Endothelial cell (in vitro differentiated cells): ENCODE results near the gene CRYBB2. TPM values are rescaled to one million over a fixed set of nuclear protein-coding genes. Genes with fewer than 3 reads are reported as not detected.
"Not testable (repeated sequence)": the region's sequence is repeated elsewhere in the genome, so short reads cannot be mapped to it uniquely, and the experiment has no call there.

Source experiments
- DNase-seq: peaks from one replicate; pipeline ENCODE4 v3.0.0; 2021; ENCODE audit warnings: low spot score
- H3K27ac Mint-ChIP-seq: one replicate; pipeline ENCODE4 v1.8.0; 2021; ENCODE audit warnings: mixed read lengths, inconsistent platforms; ENCODE audit not compliant: unreplicated experiment
- H3K27me3 Mint-ChIP-seq: one replicate; pipeline ENCODE4 v1.8.0; 2021; ENCODE audit warnings: mild to moderate bottlenecking, moderate library complexity, mixed read lengths, inconsistent platforms; ENCODE audit not compliant: unreplicated experiment
- H3K36me3 Mint-ChIP-seq: one replicate; pipeline ENCODE4 v1.8.0; 2021; ENCODE audit warnings: mild to moderate bottlenecking, low read depth, mixed read lengths, inconsistent platforms; ENCODE audit not compliant: unreplicated experiment
- H3K4me1 Mint-ChIP-seq: one replicate; pipeline ENCODE4 v1.8.0; 2021; ENCODE audit warnings: mild to moderate bottlenecking, mixed read lengths, inconsistent platforms; ENCODE audit not compliant: unreplicated experiment
- H3K4me3 Mint-ChIP-seq: one replicate; pipeline ENCODE4 v1.8.0; 2021; ENCODE audit warnings: mild to moderate bottlenecking, mixed read lengths, inconsistent platforms; ENCODE audit not compliant: unreplicated experiment
- H3K9me3 Mint-ChIP-seq: one replicate; pipeline ENCODE4 v1.8.0; 2021; ENCODE audit warnings: mixed read lengths, inconsistent platforms; ENCODE audit not compliant: unreplicated experiment
- CTCF ChIP-seq: fragments of 200-600 bp; sonication (generic); IDR thresholded peaks from one replicate; pipeline ENCODE4 v1.5.0; 2021; ENCODE audit warnings: antibody characterized with exemption; ENCODE audit not compliant: unreplicated experiment
- total RNA-seq: library from RNA; stranded (reverse); fragmentation: NEBNext Ultra II Directional; extraction: Animal tissue kit (Norgen Biotek cat#: 25700); gene quantifications from one replicate; pipeline ENCODE4 v1.2.1, GENCODE V29; 2021; ENCODE audit not compliant: unreplicated experiment

Gene CRYBB2
- total RNA-seq, 1 donor from 2014 or later = 1.9 TPM

GRCh38 chr22:25174888-25175411 lies 44.5 kb upstream of the CRYBB2 start:
- peaks cover 63% of the 10 kb centered on the region for H3K36me3 Mint-ChIP-seq
- H3K9me3 Mint-ChIP-seq = peaks cover 5% of the 10 kb centered on the region
- no peak overlapping the region for H3K27ac Mint-ChIP-seq
- peaks cover 6% of the 10 kb centered on the region for H3K27me3 Mint-ChIP-seq
- H3K4me1 Mint-ChIP-seq = no peaks in the 10 kb centered on the region
- no peak overlapping the region for H3K4me3 Mint-ChIP-seq
- DNase-seq = no peak
- no peak for TF ChIP-seq CTCF

DNA sequence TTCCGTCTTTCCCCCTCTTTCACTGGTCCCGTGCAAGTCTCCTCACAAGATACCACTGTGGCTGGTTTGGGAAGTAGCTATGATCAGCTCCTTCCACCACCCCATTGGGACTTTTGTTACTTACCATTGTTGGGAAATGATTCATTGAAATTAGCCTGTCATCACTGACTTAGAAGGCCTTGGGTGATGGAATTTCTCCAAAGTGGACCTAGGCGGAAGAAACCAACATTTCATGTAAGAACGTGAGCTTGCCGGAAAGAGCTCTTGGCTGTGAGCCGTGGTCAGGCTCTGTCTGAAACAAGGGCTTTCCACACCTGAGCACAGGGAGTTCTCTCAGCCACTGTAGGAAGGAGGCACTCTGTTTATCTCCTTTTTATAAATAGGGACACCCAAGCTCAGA lies 43.3 kb upstream of the CRYBB2 start:
- Mint-ChIP-seq H3K27me3 (peaks cover 6% of the 10 kb centered on the region), H3K4me3 (no peak overlapping the region), H3K9me3 (peaks cover 5% of the 10 kb centered on the region), H3K36me3 (peaks cover 58% of the 10 kb centered on the region), H3K27ac (no peak overlapping the region), H3K4me1 (no peaks in the 10 kb centered on the region)
- DNase-seq = no peak
- TF ChIP-seq CTCF = no peak

- H3K4me3 Mint-ChIP-seq = no peak overlapping the region
These were observed 42.6 kb upstream of the CRYBB2 start for GRCh38 chr22:25176799-25177198.

DNA sequence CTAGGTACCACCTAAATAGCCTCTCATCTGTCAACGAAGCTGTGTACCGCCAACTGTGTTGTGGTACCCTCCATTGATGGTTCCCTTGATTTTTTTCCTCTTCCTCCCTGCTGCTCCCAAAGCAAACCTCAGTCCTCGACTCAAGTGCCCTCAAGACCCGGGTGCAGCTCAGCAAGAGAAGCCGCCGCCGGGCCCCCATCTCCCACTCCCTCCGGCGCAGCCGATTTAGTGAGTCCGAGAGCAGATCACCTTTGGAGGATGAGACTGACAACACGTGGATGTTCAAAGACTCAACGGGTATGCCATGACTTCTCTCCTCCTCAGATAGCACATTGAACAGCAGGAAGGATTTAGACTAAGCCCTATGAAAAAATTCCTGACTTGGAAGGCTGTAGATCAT lies 42.2 kb upstream of the CRYBB2 start:
- no peak for TF ChIP-seq CTCF
- H3K4me3 Mint-ChIP-seq = no peak overlapping the region
- peaks cover 5% of the 10 kb centered on the region for H3K9me3 Mint-ChIP-seq
- peaks cover 10% of the 10 kb centered on the region for H3K27me3 Mint-ChIP-seq
- no peak overlapping the region for H3K27ac Mint-ChIP-seq
- H3K4me1 Mint-ChIP-seq = peaks cover 1% of the 10 kb centered on the region
- peaks cover 65% of the 10 kb centered on the region for H3K36me3 Mint-ChIP-seq
- DNase-seq = no peak

More at GRCh38 chr22:25176799-25177198, 42.6 kb upstream of the CRYBB2 start:
- no peak for DNase-seq
- peaks cover 10% of the 10 kb centered on the region for H3K27me3 Mint-ChIP-seq
- H3K27ac Mint-ChIP-seq = no peak overlapping the region
- peaks cover 5% of the 10 kb centered on the region for H3K9me3 Mint-ChIP-seq
- H3K4me1 Mint-ChIP-seq = no peaks in the 10 kb centered on the region
- H3K36me3 Mint-ChIP-seq = peaks cover 63% of the 10 kb centered on the region
- TF ChIP-seq CTCF = no peak

DNA sequence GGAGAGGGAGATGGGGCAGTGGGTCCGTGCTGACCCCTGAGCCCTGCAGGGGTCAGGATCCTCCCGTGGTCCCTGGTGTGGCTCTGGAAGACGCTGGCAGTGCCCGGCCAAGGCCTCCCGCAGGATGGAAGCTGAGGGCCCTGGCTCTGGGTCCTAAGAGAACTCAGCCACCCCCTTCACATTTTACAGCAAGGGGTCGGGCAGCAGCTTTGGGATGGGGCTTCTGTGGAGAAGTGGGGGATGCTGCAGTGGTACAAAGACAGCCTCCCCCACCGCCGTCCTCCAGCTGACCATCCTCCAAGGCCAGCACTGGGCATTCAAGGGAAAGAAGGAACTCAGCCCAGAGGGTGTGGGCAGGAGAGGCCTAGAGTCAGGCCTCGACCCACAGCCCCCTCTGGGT lies 41.5 kb upstream of the CRYBB2 start:
- peaks cover 3% of the 10 kb centered on the region for H3K4me1 Mint-ChIP-seq
- no peak for TF ChIP-seq CTCF
- H3K36me3 Mint-ChIP-seq = peaks cover 64% of the 10 kb centered on the region
- no peak overlapping the region for H3K27ac Mint-ChIP-seq
- H3K4me3 Mint-ChIP-seq = no peak overlapping the region
- no peak for DNase-seq
- H3K9me3 Mint-ChIP-seq = peaks cover 5% of the 10 kb centered on the region
- H3K27me3 Mint-ChIP-seq = peaks cover 10% of the 10 kb centered on the region

DNA sequence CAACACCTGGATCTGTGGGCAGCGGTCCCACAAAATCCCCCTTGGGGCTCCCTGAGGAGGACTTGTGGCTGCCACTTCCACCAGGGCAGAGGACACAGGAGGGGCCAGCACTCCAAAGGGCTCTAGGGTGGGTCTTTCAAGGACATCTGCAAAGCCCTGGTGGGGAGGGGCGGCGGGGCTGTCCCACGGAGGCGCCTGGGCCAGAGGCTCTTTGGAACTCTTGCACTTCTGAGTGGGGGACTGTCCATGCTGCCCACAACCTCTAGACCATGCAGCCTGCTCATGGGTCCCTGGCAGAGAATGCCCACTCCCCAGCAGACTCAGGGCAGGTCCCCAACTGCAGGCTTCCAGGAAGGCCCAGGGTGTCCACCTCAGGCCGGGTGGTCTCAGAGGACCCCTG lies 41.1 kb upstream of the CRYBB2 start:
- not testable (repeated sequence) for DNase-seq, H3K9me3 Mint-ChIP-seq, H3K4me1 Mint-ChIP-seq, H3K4me3 Mint-ChIP-seq, H3K27me3 Mint-ChIP-seq, H3K27ac Mint-ChIP-seq
- peaks cover 63% of the 10 kb centered on the region for H3K36me3 Mint-ChIP-seq
